Measurements from ENCODE around the gene RAD51. TPM values are rescaled to one million over a fixed set of nuclear protein-coding genes. Genes with fewer than 3 reads are reported as not detected.

Gene RAD51
- total RNA-seq, 6 experiments from 2014 or later: 0.66 to 1.7 (median 1.1) TPM; not detected in 2

DNA sequence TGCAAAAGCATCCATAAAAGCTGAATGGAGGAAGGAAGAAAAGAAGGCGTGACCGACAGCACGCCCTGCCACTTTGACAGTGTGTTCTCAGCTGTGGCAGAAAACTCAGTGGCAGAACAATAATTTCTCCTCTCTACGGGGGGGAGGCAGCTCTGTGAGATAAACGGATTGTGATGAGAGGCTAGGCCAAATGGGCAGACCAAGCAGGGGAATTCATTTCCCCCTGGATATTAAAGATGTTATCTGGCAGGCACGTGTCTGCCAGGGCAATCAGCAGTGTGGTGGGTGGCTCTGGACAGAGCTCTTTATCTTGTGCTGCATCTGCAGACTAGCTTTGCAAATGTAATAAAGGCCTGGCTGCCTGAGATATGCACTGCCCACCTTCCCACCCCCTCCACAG lies 62.0 kb downstream of the RAD51 start:
- H3K27me3 ChIP-seq: no peaks in the 10 kb centered on the region
- no peak for ATAC-seq

DNA sequence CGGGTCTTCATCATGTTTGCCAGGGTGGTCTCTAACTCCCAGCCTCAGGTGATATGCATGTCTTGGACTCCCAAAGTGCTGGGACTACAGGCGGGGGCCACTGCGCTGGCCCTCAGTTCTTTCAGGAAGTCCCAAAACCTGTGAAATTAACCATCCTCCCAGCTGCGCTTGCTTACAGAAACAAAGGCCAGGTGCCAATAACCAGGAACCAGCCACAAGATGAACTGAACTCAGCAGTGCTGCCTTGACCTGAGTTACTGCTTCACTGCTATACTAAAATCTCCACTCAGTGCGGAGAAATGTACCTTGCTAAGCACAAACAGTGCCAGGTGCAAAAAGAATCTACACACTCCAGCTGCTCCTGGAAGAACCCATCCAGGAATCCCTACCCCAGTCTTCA lies 65.0 kb downstream of the RAD51 start:
- H3K4me1 ChIP-seq: peaks cover 0 to 6% (median 3%) of the 10 kb centered on the region in 4 donors
- TF ChIP-seq, protein P1, sequence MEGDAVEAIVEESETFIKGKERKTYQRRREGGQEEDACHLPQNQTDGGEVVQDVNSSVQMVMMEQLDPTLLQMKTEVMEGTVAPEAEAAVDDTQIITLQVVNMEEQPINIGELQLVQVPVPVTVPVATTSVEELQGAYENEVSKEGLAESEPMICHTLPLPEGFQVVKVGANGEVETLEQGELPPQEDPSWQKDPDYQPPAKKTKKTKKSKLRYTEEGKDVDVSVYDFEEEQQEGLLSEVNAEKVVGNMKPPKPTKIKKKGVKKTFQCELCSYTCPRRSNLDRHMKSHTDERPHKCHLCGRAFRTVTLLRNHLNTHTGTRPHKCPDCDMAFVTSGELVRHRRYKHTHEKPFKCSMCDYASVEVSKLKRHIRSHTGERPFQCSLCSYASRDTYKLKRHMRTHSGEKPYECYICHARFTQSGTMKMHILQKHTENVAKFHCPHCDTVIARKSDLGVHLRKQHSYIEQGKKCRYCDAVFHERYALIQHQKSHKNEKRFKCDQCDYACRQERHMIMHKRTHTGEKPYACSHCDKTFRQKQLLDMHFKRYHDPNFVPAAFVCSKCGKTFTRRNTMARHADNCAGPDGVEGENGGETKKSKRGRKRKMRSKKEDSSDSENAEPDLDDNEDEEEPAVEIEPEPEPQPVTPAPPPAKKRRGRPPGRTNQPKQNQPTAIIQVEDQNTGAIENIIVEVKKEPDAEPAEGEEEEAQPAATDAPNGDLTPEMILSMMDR (IDR thresholded peaks at IDR 0.05): no peak
- no CpG with 5 or more reads among the region's 5 CpGs for WGBS (ENCODE audit: insufficient coverage, low coverage, low lambda C conversion rate, missing lambda C conversion rate)
- H3K36me3 ChIP-seq: no peaks in the 10 kb centered on the region
- no peak for ATAC-seq
- no peaks in the 10 kb centered on the region for H3K9me3 ChIP-seq
- peak in 1 of 3 donors; percentile 6 for DNase-seq
- H3K27ac ChIP-seq: no peak overlapping the region
- no peak overlapping the region for H3K4me3 ChIP-seq
- H3K27me3 ChIP-seq: no peaks in the 10 kb centered on the region
- intact Hi-C loops (cut with DNase I): no loop called here

More for the DNA sequence above, 62.0 kb downstream of the RAD51 start:
- TF ChIP-seq POLR2A (IDR thresholded peaks at IDR 0.05): no peak
- TF ChIP-seq, protein P1 (IDR thresholded peaks at IDR 0.05): no peak
- H3K36me3 ChIP-seq: no peaks in the 10 kb centered on the region
- H3K4me3 ChIP-seq: no peak overlapping the region
- peaks cover 0 to 11% (median 0%) of the 10 kb centered on the region in 4 donors for H3K4me1 ChIP-seq
- WGBS (ENCODE audit: insufficient coverage, low coverage, low lambda C conversion rate, missing lambda C conversion rate): 64% methylated on average over 5 of the region's 6 CpGs
- H3K9me3 ChIP-seq: no peaks in the 10 kb centered on the region
- H3K27ac ChIP-seq: no peak overlapping the region
- DNase-seq: peak in 1 of 3 donors; percentile 6
- intact Hi-C loops (cut with DNase I): no loop called here

DNA sequence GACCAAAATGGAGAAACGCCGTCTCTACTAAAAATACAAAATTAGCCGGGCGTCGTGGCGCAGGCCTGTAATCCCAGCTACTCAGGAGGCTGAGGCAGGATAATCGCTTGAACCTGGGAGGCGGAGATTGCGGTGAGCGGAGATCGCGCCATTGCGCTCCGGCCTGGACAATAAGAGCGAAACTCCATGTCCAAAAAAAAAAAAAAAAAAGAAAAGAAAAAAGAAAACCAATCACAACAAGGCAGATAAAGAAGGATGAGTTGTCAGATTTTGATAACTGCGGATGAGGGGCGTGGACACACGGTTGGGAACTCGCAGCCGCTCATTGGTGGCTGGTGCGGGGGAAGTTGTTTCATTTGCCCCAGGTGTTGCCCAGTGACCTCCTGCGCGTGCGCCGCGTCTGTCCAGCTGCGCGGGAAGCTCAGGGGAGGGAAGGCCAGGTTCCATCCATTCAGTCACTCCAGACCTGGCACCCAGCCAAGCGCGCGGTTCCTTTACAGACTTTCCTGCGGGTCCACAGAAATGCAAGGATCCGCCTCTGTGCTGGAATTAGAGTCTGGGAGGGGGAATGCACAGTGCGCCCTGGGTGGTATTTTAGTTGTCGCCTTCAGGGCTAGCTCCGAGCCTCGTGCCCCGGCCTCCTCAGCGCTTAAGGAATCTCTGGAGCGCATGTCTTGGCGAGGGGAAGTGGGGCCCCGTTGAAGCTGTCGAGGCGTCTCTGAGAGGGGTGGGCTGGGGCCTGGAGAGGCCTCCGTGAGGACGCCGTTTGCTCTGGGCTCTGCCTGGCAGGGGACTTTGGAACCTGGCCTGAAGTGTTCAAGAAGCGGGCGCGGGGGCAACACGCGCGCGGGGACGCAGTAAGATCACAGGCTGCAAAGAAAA lies 68.2 kb downstream of the RAD51 start:
- H3K4me1 ChIP-seq: peaks cover 0 to 21% (median 3%) of the 10 kb centered on the region in 4 donors
- intact Hi-C loops (cut with DNase I): no loop called here
- H3K27me3 ChIP-seq: no peaks in the 10 kb centered on the region
- no peak for TF ChIP-seq POLR2A (IDR thresholded peaks at IDR 0.05)
- TF ChIP-seq, protein P1 (IDR thresholded peaks at IDR 0.05): no peak
- H3K27ac ChIP-seq: peak overlapping the region; percentile 83 to 92 (median 91)
- peak overlapping the region; percentile 70 to 84 (median 79) for H3K4me3 ChIP-seq
- peak; percentile 91 to 94 (median 94) for DNase-seq
- 25% methylated on average over 51 of the region's 55 CpGs for WGBS (ENCODE audit: insufficient coverage, low coverage, low lambda C conversion rate, missing lambda C conversion rate)
- H3K9me3 ChIP-seq: no peaks in the 10 kb centered on the region
- peaks cover 0 to 15% (median 7%) of the 10 kb centered on the region in 4 donors for H3K36me3 ChIP-seq
- ATAC-seq: peak; percentile 57 to 69 (median 63)

- Histone ChIP-seq H3K27ac (peak within 1 kb of the TSS; percentile 83 to 92 (median 91)), H3K4me3 (peak within 1 kb of the TSS; percentile 70 to 84 (median 79)), H3K9me3 (no peaks in the 10 kb centered on the region), H3K4me1 (peaks cover 0 to 22% (median 3%) of the 10 kb centered on the region in 4 donors), H3K36me3 (peaks cover 0 to 15% (median 8%) of the 10 kb centered on the region in 4 donors), H3K27me3 (no peaks in the 10 kb centered on the region)
- ATAC-seq: peak; percentile 78 to 87 (median 81)
- peak; percentile 88 to 93 (median 90) for DNase-seq
- 0% methylated on average over 11 of the region's 75 CpGs for WGBS (ENCODE audit: insufficient coverage, low coverage, low lambda C conversion rate, missing lambda C conversion rate)
- intact Hi-C loops (cut with DNase I): no loop called here
- TF ChIP-seq POLR2A (IDR thresholded peaks at IDR 0.05): peak; percentile 94
- TF ChIP-seq, protein P1 (IDR thresholded peaks at IDR 0.05): peak; percentile 37 to 57 (median 50)
These were observed 69.0 kb downstream of the RAD51 start, which contains the start of gene GCHFR for GRCh38 chr15:40763801-40764628. Gene GCHFR, plus strand, starts transcription at chr15:40764068. Its CDS starts 113 bp downstream, at chr15:40764181.
